Panc1 (cell line): ENCODE data around the gene ISG20L2. TPM values are rescaled to one million over a fixed set of nuclear protein-coding genes. Genes with fewer than 3 reads are reported as not detected.

Experiments used
- ATAC-seq: fragments of 200-7000 bp; cut with Tn5 transposase; 2 replicates; pipeline ENCODE4 v1.9.1; 2020; ENCODE audit warnings: mild to moderate bottlenecking, moderate library complexity
- BruUV-seq: library from RNA; stranded (reverse); fragments of 400-500 nt; replicated peaks from 2 replicates; lab custom pipeline; 2021; lab: Mats Ljungman, UMichigan
- CTCF ChIA-PET: fragments of 300-600 bp; sonication (Branson Sonifier 250); formaldehyde crosslinking; loops from one replicate; lab custom pipeline; 2022; ENCODE audit warnings: antibody characterized with exemption; lab: Charles Lee
- POLR2A ChIA-PET: fragments of 300-600 bp; sonication (Branson Sonifier 250); formaldehyde crosslinking; loops from one replicate; lab custom pipeline; 2022; ENCODE audit warnings: antibody characterized with exemption; lab: Charles Lee
- DNase-seq: peaks from one replicate; pipeline ENCODE4 v3.0.0-alpha.2; 2010; ENCODE audit warnings: low read depth, low spot score
- H3K27ac ChIP-seq: 2 replicates; pipeline ENCODE4 v1.5.1; 2011; ENCODE audit warnings: mild to moderate bottlenecking, low read length, inconsistent platforms
- H3K27me3 ChIP-seq: fragments of 200-500 bp; sonication (Bioruptor generic); 2 replicates; pipeline ENCODE4 v1.6.0; 2014; ENCODE audit warnings: low read length, inconsistent platforms; ENCODE audit not compliant: control insufficient read depth, insufficient read depth
- H3K36me3 ChIP-seq: fragments of 200-500 bp; sonication (Bioruptor generic); 2 replicates; pipeline ENCODE4 v1.5.1; 2014; ENCODE audit warnings: inconsistent platforms, mild to moderate bottlenecking, low read length, moderate library complexity; ENCODE audit not compliant: control insufficient read depth, insufficient read depth
- H3K4me1 ChIP-seq: 2 replicates; pipeline ENCODE4 v1.5.1; 2011; ENCODE audit warnings: inconsistent platforms, mild to moderate bottlenecking, low read length, moderate library complexity; ENCODE audit not compliant: control insufficient read depth, insufficient read depth
- H3K4me3 ChIP-seq, 2 experiments: 2 replicates each; pipeline ENCODE4 v1.5.1; 2011 to 2012; ENCODE audit warnings: low read depth in 2 of 2, low read length in 2 of 2, mild to moderate bottlenecking in 2 of 2, inconsistent platforms in 1 of 2, moderate library complexity in 1 of 2
- H3K9me3 ChIP-seq: fragments of 200-500 bp; sonication (Bioruptor generic); 2 replicates; pipeline ENCODE4 v1.5.1; 2014; ENCODE audit warnings: low read depth, mild to moderate bottlenecking, inconsistent platforms, low read length, moderate library complexity; ENCODE audit not compliant: control insufficient read depth, insufficient read depth
- POLR2AphosphoS5 ChIP-seq: IDR thresholded peaks from 2 replicates; pipeline ENCODE4 v1.6.1; 2012; ENCODE audit warnings: mild to moderate bottlenecking, low read depth, low read length, moderate library complexity
- SIN3A ChIP-seq: IDR thresholded peaks from 2 replicates; pipeline ENCODE4 v1.6.1; 2012; ENCODE audit warnings: low read depth, mild to moderate bottlenecking, low read length, moderate library complexity, borderline replicate concordance; ENCODE audit not compliant: insufficient read depth
- TCF7L2 ChIP-seq: IDR thresholded peaks from 2 replicates; pipeline ENCODE4 v1.6.1; 2011; ENCODE audit warnings: mild to moderate bottlenecking, low read depth, low read length, inconsistent platforms
- in situ Hi-C: cut with HindIII; loops from 2 replicates; pipeline ENCODE4 v1.10.0; 2016; ENCODE audit warnings: low sequenced_read_pairs, low pct_unique_long_range_greater_than_20kb
- intact Hi-C: fragments of 100-400 bp; cut with micrococcal nuclease; formaldehyde crosslinking; loops from one replicate; pipeline ENCODE4 v1.10.0; 2022; ENCODE audit not compliant: unreplicated experiment
- total RNA-seq: library from RNA; stranded (reverse); gene quantifications from one replicate; pipeline ENCODE4 v1.2.1, GENCODE V29; 2021; ENCODE audit not compliant: unreplicated experiment
- TF ChIP-seq, protein P1 (sequence below): fragments of 450-650 bp; IDR thresholded peaks from 2 replicates; pipeline ENCODE4 v1.5.1; 2017; ENCODE audit warnings: mild to moderate bottlenecking
- TF ChIP-seq, protein P2 (sequence below), 2 experiments: IDR thresholded peaks; 2 replicates each; pipeline ENCODE4 v1.6.1; 2011 to 2012; ENCODE audit warnings: low read depth in 2 of 2, control low read depth in 1 of 2, low read length in 1 of 2, mild to moderate bottlenecking in 1 of 2, moderate library complexity in 1 of 2; ENCODE audit not compliant: insufficient read depth in 1 of 2

Gene ISG20L2
- total RNA-seq, 1 experiment from 2014 or later = 40.6 TPM

DNA sequence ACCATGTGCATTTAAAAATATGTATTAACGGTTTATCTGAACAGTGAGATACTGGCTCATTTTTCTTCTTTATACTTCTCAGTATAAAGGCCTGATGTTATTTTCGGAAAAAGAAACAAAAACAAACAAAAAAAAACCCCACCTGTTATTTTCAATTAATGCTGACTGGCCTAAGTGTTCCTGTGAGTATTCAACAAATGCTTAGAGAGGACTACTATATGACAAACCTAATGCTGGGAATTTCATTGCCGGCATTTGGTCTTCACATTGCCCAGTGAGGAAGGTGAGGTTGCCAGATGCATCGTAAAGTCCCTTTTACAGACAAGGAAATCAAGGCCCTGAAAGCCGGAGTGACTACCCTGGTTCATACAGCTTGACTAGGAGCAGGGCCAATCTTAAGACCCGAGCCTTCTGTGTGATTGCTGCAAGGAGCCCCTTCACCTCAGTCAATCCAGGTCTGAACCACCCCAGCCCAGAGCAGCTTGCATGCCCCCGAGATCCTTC is 11.7 kb upstream of the ISG20L2 start:
- DNase-seq (no peak), ATAC-seq (peak; percentile 10)
- ChIA-PET CTCF (interaction anchor here (1.0 kb wide), 1 partner anchor 120 kb away, joined by 4 read pairs; no protein-coding TSS in a partner anchor), POLR2A (interaction anchor here (1.0 kb wide), 2 partner anchors 27 to 50 kb away, joined by 3 read pairs; partner anchors contain the start of gene PRCC)
- Histone ChIP-seq H3K27ac (peak overlapping the region; percentile 95), H3K27me3 (no peaks in the 10 kb centered on the region), H3K4me1 (peaks cover 29% of the 10 kb centered on the region), H3K9me3 (no peaks in the 10 kb centered on the region), H3K4me3 (peak overlapping the region; percentile 79 to 96), H3K36me3 (peaks cover 21% of the 10 kb centered on the region)
- TF ChIP-seq, protein P1, sequence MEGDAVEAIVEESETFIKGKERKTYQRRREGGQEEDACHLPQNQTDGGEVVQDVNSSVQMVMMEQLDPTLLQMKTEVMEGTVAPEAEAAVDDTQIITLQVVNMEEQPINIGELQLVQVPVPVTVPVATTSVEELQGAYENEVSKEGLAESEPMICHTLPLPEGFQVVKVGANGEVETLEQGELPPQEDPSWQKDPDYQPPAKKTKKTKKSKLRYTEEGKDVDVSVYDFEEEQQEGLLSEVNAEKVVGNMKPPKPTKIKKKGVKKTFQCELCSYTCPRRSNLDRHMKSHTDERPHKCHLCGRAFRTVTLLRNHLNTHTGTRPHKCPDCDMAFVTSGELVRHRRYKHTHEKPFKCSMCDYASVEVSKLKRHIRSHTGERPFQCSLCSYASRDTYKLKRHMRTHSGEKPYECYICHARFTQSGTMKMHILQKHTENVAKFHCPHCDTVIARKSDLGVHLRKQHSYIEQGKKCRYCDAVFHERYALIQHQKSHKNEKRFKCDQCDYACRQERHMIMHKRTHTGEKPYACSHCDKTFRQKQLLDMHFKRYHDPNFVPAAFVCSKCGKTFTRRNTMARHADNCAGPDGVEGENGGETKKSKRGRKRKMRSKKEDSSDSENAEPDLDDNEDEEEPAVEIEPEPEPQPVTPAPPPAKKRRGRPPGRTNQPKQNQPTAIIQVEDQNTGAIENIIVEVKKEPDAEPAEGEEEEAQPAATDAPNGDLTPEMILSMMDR = no peak
- TF ChIP-seq TCF7L2 (no peak), SIN3A (no peak), POLR2AphosphoS5 (no peak)
- TF ChIP-seq, protein P2, sequence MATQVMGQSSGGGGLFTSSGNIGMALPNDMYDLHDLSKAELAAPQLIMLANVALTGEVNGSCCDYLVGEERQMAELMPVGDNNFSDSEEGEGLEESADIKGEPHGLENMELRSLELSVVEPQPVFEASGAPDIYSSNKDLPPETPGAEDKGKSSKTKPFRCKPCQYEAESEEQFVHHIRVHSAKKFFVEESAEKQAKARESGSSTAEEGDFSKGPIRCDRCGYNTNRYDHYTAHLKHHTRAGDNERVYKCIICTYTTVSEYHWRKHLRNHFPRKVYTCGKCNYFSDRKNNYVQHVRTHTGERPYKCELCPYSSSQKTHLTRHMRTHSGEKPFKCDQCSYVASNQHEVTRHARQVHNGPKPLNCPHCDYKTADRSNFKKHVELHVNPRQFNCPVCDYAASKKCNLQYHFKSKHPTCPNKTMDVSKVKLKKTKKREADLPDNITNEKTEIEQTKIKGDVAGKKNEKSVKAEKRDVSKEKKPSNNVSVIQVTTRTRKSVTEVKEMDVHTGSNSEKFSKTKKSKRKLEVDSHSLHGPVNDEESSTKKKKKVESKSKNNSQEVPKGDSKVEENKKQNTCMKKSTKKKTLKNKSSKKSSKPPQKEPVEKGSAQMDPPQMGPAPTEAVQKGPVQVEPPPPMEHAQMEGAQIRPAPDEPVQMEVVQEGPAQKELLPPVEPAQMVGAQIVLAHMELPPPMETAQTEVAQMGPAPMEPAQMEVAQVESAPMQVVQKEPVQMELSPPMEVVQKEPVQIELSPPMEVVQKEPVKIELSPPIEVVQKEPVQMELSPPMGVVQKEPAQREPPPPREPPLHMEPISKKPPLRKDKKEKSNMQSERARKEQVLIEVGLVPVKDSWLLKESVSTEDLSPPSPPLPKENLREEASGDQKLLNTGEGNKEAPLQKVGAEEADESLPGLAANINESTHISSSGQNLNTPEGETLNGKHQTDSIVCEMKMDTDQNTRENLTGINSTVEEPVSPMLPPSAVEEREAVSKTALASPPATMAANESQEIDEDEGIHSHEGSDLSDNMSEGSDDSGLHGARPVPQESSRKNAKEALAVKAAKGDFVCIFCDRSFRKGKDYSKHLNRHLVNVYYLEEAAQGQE (IDR thresholded peaks at IDR 0.05; ENCODE audit: insufficient read depth in 1 of 2, low read depth in 2 of 2, low read length in 1 of 2) = no peak
- TSS peak; percentile 14 for BruUV-seq
- intact Hi-C loops (no loop called here), in situ Hi-C loops (no loop called here)

DNA sequence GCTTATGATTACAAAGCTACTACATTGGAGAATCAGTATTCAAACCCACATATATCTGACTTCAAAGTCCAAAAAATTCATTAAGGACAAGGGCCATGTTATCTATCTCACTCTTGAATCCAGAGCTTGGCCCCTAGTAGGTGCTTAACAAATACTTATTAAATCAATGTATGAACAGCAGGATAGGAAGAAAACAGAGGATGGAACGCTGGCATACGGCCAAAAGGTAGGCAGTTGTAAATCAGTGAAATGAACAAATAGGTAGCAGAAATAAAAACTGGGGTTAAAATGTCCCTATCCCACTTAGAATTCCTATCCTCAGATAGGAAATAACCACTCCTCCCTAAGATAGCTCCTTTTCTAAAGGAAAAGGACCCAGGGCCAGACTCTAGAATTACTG is 10.3 kb upstream of the ISG20L2 start:
- in situ Hi-C loops = no loop called here
- DNase-seq (no peak), ATAC-seq (no peak)
- no peak overlapping the region for H3K4me3 ChIP-seq
- H3K4me1 ChIP-seq = peaks cover 22% of the 10 kb centered on the region
- H3K9me3 ChIP-seq = no peaks in the 10 kb centered on the region
- H3K27ac ChIP-seq = no peak overlapping the region
- ChIA-PET CTCF (no interaction called here), POLR2A (no interaction called here)
- peaks cover 18% of the 10 kb centered on the region for H3K36me3 ChIP-seq
- H3K27me3 ChIP-seq = no peaks in the 10 kb centered on the region
- intact Hi-C loops = no loop called here
- TF ChIP-seq SIN3A (no peak), POLR2AphosphoS5 (no peak), TCF7L2 (no peak)
- TF ChIP-seq, protein P1 = no peak
- TF ChIP-seq, protein P2 (IDR thresholded peaks at IDR 0.05; ENCODE audit: insufficient read depth in 1 of 2, low read depth in 2 of 2, low read length in 1 of 2) = no peak
- no TSS peak for BruUV-seq
